Measurements from ENCODE around the gene CRACDL.

CRACDL gene

DNA sequence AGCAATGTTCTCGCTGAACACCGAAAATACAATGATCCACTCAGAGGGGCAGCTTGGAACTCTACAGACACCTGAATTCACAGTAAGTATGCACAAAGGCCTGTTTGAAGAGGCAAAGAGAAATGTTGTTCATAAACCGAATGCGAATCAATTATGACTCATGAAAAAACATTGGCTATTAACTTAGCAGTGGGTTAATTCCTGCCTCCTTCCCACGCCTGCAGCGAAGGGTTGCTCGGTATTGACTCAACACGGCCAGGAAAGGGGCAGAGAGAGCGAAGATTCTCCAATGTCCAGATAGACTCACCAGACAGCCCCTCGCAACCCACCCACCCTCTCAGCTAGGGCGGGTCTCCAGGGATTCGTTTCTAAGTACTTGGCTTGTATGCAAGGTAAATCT is 9.4 kb downstream of the CRACDL start:
- no peak for DNase-seq

DNA sequence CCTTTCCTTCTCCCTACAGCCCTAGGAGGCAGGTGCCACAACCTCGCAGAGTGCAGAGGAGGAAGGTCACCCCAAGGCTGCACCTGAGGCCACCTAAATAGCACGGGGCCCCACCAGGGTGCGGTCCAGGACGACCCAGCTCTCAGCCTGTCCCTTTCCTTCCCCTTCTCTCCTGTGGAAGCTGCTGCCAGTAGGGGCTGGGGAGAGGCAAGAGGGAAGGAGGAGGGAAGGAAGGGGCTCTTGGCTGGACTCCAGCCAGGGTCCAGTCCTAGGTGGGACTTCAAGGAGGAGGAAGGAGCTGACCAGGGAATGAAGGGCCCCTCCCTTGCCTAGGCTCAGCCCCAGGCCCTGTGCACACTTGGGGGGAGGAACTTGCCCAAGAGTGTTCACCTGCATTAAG is 11.1 kb downstream of the CRACDL start:
- DNase-seq: no peak

DNA sequence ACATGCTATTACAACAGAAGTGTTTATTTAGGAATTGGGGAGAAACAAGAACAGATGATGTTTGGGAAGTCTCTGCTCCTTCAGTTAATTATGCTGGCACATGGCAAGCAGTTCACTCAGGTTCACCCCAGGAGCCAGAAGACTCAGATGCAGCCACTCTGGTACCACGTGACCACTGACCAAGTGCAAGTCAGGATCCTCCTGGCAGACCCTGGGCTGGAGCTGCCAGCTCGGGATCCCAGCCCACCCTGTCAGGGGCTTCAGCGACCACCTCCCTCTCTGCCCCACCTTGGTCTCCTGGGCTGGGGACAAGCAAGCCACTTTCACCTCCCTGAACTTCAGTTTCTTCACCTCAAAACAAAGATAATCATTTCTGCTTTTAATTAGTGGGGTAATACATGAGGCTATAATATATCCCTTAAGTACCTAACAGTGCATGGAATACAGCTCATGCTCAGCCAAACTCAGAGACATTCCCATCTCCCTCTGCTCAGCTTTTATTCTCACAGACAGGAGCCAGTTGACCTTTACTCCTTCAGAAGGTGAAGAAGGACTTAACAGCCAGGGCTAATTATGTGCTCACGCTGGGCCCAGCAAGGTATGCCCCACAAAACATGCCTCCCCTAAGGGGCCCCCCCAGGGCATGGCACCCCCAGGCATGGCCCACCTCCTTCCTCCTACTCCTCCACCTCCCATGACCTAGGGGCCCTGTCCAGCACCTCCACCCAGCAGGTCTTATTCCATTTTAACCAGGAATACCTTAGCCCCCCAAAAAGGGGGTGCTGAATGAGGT is 11.8 kb downstream of the CRACDL start:
- DNase-seq: no peak

DNA sequence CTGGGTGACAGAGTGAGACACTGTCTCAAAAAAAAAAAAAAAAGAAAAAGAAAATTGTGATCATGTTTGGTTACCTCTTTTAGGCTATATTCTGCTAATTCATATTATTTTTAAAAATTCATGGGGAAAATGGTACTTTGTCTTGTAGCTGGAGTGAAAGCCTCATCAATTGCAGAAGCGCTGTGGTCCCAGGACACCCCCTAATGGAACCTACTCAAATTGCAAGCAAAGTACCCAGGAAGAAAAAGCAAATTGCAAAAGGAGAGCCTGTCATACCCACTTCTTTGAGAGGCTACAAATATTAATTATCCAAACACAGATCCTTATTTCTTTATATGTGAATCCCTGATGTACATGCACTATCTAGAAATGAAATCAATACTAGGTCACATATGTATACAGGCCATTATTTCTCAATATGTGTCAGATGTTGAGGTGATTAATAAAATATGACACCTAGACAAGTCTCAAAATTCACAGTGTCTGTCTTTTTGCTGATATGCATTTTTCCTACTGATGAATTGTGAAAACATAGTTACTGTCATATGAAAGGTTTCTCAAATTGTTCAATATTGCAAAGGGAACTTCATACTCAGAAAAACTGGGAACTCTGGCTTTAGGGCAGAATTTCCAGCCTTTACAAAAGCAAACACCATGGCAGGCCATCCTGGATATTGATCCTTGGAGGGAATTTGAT is 12.6 kb downstream of the CRACDL start:
- DNase-seq: no peak

DNA sequence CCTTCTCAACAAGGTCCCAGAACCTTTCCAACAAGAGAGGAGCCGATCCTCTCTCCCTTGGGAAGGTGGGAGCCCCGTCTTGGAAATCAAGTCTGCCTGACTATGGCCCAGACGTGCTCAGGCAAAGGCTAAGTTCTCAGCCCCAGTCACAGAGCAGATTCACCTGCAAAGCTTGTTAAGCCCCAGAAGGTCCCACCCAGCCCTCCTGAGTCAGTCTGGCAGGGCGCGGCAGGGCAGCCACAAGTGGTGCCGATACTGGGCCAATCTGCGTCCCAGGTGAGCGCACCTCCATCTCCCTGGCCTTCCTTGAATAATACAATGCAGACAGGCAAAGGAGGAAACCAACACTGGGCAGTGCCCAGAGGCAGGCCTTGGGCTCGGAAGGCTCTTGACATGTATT is 15.0 kb downstream of the CRACDL start:
- no peak for DNase-seq

DNA sequence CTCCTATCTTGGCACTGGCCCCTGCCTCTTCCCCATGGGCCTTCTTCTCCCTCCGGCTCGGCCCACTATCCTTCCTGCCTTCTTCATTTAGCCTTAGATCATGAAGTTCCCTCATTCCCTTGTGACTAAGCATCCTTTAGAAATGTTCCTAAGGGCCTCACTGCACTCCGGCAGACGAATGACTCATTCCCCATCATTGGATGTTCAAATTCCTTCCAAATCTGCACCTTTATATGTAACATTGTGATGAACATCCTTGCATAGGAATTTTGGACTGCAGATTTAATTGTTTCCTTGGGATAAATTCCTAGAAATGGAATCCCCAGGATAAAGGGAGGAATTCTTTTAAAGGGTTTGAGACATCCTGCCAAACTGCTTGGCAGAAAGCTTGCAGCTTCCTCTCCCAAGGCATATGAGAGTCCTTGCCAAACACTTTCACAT is 19.0 kb downstream of the CRACDL start:
- no peak for DNase-seq

DNA sequence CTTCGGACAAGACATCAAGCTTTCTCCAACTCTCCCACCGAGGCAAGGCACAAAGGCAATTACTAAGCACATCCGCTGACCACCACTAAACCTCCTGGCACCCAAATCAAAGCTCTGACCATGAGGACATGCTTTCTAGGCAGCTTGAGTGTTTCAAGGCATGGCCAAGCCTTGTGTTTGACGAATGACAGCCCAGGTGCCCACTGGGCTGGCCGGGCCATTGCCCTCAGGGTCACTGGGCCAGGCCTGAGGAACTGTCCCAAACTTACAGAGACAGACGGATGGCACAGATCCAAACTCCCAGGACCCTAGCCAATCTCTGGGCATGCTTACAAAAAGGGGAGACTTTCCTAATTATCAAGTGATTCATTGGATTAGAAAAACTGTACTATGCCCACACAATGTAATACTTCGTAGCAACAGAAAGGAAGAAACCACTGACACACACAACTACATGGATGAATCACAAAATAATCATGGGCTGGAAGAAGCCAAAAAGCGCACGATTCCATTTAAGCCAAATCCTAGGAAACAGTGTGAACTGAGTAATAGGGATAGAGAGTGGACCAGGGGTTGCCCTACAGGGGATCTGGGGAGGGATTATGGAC is 20.2 kb downstream of the CRACDL start:
- DNase-seq: no peak

DNA sequence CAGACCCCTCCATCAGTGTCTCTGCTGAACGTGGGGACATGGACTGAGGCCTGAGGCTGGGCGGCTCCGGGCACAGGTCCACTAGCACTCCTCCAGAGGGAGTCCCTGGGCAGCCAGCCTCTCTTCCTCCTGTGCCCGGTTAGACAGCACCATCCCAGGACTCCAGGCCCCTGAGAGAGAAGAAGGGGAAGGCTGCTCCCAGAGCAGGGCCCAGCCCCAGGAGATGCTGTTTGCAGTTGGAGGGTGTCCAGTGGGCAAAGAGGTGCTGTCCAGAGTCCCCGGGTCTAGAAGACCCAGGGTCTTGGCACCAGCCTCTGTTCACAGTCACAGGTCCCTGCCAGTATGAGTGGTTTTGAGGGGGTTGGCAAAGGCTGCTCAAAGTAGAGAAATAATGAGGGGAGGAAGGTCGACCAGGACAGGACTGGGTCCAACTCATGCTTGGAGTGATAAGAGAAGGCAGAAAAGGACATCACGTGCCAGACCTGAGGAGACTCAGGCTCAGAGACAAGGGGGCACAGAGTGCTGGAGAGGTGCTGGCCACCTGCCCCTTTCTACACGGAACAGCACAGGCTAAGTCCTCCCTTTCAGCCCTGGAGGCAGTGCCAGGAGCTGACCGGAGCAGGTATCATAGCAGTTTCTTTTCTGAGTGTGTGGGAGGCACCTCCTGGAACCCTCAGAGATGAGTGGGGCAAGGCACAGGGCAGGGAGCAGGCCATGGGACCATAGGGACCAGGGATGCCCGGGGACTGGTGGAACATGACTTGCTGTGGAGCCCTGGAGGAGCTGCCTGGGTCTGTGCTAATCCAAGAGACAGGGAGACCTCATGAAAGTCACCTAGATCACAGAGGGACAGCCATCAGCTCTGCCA is 21.1 kb downstream of the CRACDL start:
- DNase-seq: no peak

DNA sequence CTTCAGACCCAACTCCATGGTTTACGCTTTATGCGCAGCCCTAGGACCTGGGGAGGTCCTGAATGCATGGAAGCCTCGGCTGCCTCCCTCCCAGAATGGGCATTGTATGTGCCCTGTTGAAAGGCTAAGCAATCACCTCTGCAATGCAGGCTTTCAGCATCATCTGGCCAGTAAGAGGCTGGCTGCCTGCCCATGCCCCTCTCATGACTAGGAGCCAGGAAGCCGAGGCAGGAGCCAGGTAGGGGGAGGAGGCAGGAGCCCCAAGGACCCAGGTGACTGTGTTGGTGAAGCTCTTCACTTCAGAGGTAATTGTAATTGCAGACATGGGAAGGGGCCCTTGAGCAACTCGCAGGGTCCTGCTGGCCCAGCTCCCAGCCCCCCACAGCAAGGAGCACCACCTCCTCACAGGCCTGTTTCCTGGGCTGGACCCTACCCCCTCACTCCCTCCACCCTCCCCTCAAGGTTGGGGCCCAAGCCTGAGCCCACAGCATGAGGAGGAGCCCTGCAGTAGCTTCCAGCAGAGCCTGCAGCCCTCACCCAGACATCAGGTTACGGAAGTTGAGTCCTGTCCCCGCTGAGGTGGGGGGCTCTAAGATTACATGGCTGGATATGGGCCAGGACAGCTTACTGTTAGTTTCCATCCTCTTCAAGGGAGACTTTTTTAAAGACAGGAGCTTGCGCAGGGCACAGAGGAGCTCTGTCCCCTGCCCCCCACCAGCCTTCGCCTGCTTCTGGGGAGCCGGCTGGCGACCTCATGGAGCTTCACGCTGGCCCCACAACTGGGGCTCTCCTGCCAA is 21.9 kb downstream of the CRACDL start:
- DNase-seq: no peak

DNA sequence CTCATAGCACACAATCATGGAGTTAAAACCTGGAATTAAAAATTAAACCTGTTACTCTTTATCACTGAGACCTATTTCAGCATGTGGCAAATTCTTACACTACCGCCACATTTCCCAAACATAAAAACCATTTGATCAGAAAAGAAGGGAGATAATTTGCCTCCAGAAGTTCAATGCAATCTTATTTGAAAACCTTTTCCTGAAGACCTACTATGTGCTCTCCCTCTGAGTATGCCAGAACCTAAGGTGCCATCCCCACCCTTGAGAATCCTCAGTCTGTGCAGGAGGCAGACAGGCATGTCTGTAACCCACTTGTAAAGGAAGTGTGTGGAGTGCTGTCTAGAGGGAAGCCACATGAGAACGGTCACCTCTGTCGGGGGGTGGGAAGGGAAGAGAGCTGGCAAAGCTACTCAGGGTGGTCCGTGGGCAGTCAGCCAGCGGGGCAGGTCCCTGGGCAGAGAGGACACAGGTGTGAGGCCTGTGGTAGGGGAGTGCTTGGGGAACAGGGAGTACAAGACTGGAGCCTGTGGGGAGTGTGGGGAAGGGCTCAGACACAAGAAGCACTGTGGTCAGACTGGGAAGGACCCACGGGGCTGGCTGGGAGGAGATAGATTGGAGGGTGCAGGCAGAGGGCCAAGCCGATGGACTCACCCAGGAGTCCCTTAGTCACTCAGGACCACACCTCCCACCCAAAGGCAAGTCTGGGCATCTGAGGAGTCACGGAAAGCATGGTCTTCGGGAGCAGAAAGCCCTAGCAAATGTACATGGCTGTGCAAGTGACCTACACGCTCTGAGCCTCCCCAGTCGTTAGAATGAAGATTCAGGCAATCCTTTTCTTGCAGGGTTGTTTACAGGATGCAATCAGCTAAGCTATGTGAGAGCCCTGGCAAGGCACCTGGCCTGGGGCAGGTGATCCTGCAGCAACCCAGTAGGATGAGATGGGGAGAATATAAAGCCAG is 22.8 kb downstream of the CRACDL start:
- DNase-seq: no peak

DNA sequence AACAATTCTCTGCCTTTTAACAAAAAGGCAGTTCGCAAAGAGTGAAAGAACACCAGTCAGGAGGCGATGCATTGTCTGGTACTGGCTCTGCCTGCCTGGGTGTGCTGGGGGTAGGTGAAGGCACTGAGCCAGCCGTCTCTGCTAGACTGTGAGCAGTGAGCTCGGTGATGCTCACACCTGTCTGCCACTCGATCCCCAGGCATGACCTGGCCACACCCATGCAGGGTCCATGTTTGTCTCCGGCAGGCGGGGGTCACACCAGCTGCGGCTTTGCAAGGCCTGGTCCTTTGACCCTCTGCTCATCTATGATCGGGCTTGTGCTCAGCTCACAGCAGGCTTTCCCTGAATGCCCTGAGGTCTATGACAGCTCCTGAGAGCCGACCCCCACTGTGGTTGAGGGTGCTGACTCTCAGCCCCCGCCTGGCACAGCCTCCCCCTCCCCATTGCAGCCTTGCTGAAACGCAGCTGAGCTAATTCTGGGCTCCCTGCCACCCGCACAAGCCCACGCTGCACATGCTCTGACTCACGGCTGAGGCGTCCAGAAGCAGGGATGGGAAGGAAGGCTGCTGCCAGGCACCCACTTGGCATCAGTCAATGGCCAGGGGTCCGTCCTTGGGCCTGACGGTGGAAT is 23.7 kb downstream of the CRACDL start:
- DNase-seq: no peak

DNA sequence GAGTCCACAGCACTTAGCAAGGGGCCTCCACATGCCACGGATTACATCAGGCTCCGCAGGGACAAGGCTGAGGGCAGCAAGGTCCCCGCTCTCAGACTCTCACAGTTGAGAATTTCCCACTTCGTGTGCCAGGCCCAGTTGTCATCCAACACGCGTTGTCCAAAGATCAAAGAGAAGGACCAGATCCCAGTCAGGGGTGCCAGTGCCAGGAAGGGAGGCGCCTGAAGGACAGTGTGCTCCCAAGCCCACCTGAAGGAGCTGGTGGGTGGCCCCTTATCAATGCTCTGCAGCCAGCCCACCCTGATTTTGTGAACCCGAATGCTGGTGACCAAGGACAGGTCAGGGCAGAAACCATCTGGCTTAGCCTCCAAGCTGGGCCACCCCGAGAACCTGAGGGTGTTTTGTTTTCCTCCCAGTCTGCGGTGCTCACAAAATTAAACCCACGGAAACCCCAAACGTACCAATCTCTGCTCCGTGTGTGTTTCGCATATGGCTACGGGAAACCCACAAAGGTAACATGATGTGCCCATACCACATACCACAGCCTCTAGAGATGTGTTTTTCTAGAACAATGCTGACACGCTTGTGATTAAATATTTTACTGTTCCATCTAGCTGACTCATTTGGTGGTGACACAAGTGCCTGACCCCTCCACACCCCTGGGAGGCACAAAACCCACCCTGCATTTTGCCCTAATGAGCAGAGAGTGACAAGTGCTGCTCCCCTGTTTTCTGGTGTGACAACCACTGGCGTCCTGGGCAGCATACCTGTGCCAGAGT is 24.5 kb downstream of the CRACDL start:
- peak in 1 of 6 experiments; percentile 4 for DNase-seq

DNA sequence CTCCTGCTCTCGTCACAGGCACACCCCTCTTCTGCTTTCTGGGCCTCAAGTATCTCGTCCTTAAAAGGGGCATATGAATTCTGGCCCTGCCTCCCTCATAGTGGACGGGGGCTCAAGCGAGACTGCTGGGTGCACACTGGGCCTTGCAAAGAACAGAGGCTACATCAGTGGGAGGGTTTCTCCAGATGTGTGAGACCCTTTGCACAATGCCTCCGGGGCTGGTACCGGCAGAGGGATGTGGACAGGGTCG is 25.0 kb downstream of the CRACDL start:
- DNase-seq: no peak

DNA sequence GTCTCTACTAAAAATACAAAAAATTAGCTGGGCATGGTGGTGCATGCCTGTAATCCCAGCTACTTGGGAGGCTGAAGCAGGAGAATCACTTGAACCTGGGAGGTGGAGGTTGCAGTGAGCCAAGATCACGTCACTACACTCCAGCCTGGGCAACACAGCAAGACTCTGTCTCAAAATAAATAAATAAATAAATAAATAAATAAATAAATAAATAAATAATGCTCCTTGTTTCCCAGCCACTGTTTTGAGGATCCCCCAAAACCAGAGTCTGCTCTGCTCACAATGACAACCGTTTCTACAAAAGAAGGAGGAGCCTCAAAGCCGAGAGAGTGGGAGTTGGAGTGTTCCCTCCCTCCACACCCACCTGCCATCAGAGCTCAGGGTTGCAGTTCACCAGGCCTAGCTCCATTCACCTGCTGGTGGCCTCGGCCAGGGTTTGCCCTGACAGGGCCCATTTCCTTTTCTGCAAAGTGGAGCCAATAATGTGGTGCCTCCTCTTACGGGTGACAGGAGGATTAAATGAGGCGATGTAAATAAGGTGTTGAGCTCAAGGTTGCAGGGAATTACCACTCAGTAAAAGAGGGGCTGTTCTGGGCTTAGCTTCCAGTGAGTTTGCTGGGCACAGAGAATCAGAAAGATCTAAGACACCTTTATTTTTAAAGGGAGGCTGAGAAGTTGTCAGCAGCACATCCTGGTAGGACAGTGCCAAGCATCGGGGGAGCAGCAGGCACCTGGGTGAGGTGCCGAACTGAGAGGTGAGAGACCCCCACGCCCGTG is 25.5 kb downstream of the CRACDL start:
- peak in 3 of 6 experiments; percentile 34 to 52 (median 42) for DNase-seq

DNA sequence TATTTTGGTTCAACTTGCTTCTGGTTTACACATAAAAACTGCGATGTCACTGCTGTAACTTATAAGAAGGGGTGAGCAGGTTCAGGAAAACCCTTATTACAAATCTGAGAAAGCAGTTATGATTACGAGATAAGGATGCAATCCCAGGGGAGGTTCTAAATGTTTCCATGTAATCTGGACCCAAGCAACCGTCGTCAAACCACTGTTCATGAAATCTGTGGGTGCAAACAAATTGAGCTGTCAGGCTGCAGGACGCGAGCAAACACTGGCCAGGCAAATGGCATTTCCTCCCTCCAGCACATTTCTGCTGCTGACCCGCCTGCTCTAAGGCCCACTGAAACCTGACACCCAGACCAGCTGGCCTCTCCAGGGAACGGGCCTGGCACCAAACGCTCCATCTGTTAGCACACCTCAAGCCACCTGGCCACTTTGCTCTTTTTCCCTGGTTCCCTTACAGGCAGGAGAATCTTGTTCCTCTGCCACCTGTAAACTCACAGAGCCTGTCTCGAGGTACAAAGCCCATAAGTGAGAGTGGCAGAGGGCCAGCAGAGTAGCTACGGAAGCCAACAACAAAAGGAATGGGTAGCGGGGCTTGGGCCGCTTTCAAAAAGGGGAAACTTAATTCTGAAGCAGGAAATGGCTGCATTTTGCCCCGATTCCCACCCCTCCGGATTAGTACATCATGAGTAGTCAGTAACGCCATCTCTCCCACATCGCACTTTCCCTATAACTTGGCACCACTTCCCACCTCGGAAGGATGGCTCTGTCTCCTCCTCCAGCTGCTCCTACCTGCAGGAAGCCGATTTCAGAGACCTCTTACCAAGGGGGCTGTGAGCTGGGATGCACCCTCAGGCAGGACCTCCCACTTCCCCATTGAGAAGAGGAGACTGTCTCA is 26.5 kb downstream of the CRACDL start:
- DNase-seq: no peak

DNA sequence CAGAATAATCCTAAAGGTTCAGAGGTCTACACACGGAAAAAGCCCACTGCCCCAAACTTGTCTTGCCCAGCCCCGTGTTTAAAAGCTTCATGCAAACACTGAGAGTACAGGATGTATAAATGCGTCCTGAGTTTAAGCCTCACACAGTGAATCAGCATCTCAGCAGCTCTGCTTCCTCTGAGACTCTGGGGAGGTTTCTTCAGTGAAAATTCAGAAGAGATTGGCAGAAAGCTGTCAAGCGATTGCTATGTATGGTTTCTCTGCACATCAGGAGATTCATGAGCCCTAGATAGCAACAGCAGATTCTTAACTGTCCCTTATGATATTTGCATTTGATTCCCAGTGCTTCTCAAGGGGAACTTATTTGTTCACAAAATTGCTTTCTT is 27.1 kb downstream of the CRACDL start:
- DNase-seq: peak in 1 of 6 experiments; percentile 18

DNA sequence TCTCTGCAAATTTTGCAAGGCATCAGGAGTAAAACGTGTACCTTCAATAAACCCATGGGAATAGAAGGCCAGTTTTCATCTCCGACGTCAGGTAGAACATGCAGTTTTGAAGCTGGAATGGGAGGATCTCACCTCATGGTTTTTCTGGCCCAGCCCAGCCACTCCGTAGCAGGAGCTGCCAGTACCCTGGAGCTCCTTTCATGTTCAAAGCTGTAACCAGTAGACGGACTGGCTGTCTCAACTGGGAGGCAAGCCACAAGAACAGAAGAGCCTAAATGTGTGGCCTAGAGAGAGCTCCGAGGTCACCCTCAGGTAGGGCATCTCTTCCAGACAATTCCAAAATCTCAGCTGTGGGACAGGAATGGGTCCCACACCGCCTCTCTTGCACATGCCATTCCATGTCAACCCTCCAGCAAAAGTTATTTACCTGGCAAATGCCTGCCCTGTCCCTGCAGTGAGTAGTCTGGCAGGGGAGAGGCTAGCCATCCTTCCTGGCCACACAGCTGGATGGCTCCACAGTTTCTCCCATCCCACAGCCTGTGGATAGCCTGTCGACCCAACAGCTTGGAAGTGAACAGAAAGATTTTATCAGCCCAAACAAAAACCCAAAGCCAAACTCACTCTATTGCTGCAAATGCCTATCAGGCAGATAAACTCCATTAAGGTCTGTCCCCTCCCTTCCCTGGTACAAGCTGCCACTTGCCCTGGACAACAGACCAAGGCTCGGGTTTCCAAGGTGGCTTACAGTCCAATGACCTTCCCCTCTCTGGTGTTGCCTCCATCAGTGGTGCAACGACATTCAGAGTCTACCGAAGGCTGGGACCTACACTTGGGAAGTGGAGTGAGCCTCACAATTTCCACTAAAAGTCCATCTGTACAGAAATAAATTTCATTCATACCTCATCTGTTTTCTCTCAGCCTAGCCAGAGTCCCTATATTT is 27.8 kb downstream of the CRACDL start:
- no peak for DNase-seq

All from stimulated activated naive CD4-positive, alpha-beta T cell (primary cell).